ENCODE results near the gene LAMTOR2.
A peak's percentile ranks its signal among the peaks of the same experiment; 100 is the strongest.

Gene LAMTOR2

DNA sequence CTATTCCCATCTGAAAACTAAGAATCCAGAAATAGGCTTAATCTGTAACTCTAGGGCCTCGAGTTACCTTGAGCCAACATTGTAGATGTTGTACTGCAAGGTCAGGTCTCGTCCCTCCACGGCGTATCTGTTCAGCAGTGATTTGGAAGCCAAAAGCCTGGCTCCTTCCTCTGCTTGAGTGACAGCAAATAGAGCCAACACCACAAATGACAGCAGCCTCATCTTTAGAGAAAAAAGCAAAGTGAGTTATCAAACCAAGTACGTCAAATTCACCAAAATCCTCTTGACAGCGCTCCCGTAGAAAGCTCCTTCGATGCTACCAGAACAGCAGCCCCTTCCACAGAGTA is 34.7 kb upstream of the LAMTOR2 start:
- peak overlapping the region; percentile 78 to 80 for H3K4me3 ChIP-seq (replicated peaks in 1 of 2; ENCODE audit: low read depth in 2 of 2, low read length in 2 of 2)
- DNase-seq (ENCODE audit: low read depth in 2 of 2): no peak
- TF ChIP-seq, protein P1, sequence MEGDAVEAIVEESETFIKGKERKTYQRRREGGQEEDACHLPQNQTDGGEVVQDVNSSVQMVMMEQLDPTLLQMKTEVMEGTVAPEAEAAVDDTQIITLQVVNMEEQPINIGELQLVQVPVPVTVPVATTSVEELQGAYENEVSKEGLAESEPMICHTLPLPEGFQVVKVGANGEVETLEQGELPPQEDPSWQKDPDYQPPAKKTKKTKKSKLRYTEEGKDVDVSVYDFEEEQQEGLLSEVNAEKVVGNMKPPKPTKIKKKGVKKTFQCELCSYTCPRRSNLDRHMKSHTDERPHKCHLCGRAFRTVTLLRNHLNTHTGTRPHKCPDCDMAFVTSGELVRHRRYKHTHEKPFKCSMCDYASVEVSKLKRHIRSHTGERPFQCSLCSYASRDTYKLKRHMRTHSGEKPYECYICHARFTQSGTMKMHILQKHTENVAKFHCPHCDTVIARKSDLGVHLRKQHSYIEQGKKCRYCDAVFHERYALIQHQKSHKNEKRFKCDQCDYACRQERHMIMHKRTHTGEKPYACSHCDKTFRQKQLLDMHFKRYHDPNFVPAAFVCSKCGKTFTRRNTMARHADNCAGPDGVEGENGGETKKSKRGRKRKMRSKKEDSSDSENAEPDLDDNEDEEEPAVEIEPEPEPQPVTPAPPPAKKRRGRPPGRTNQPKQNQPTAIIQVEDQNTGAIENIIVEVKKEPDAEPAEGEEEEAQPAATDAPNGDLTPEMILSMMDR (IDR thresholded peaks at IDR 0.05; ENCODE audit: low read depth, low read length): no peak

DNA sequence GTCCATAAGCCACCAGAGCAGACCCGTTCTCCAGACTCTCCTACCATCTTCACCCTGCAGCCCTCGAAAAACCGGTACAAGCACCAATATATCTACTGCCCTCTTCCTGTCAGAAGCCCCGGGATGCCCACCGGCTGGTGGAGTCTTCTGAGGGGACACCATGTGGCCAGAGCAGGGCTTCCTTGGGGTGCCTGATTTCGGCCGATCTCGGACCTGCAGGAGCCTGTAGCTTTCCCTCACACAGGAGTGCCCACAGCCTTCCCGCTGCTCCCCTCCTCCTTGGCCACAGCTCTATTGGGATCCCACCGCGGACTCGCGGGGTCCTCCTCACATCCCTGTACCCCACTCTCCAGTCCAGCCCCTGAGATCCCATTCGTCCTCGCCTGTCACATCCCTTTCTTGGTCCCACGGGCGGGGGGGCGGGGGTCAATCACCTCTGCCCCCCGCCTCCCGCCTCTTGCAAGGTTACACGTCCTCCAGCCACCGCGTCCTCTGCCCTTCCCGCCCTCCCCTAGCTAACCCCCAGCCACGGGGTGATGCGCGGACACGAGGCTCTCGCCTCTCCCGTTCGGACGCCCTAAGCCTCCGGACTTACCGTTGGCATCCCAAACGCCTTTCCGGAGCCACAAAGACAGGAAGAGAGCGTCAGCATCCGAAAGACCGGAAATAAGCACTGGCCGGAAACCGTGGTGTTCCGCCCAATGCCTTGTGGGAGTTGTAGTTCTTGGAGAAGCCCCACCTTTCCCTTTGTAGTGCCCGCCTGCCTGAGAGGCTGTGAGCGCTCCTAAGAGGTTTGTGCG is 34.1 kb upstream of the LAMTOR2 start, which contains the start of gene SSR2:
TSS of gene SSR2 (minus strand) at position 659 of the 800 bp plus-strand sequence. CDS start 784 bp downstream, outside the sequence.
- H3K4me3 ChIP-seq (replicated peaks in 1 of 2; ENCODE audit: low read depth in 2 of 2, low read length in 2 of 2): peak within 1 kb of the TSS; percentile 78 to 80
- TF ChIP-seq, protein P1 (IDR thresholded peaks at IDR 0.05; ENCODE audit: low read depth, low read length): no peak
- DNase-seq (ENCODE audit: low read depth in 2 of 2): peak; percentile 92 to 94

DNA sequence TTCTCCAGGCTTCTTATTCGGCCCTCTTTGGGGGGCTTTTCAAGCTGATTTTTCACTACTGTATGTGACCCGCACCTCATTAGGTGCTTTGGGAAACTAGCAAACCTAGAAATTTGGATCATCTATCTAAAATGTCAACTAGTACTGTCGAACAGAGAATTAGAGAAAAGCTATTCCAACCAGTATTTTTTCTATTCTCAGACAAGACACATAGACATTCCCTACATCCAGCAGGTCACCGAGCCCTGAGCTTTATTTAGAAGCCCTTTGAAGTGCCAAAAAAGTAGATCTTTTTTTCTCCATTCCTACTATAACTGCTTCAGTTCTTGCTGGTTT is 33.5 kb upstream of the LAMTOR2 start:
- H3K4me3 ChIP-seq (replicated peaks in 1 of 2; ENCODE audit: low read depth in 2 of 2, low read length in 2 of 2): peak overlapping the region; percentile 78 to 80
- DNase-seq (ENCODE audit: low read depth in 2 of 2): no peak
- TF ChIP-seq, protein P1 (IDR thresholded peaks at IDR 0.05; ENCODE audit: low read depth, low read length): no peak

DNA sequence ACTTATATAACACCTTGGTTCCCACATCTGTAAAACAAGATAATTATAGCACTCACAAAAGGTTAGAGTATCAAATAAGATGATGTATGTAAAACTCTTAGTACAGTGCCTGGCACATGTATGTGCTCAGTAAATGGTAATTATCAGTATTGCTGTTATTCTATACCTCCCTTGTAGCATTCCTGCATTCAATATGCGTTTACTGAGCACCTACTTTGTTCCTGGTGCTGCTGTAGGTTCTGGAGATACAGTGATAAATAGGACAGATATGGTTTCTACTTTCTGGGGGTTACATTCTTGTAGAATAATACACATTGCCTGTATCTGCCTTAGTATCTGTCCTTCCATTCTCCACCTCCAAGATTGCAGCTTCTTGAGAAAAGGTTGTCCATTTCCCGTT is 32.6 kb upstream of the LAMTOR2 start:
- DNase-seq (ENCODE audit: low read depth in 2 of 2): no peak
- TF ChIP-seq, protein P1 (IDR thresholded peaks at IDR 0.05; ENCODE audit: low read depth, low read length): no peak
- no peak overlapping the region for H3K4me3 ChIP-seq (replicated peaks in 1 of 2; ENCODE audit: low read depth in 2 of 2, low read length in 2 of 2)

DNA sequence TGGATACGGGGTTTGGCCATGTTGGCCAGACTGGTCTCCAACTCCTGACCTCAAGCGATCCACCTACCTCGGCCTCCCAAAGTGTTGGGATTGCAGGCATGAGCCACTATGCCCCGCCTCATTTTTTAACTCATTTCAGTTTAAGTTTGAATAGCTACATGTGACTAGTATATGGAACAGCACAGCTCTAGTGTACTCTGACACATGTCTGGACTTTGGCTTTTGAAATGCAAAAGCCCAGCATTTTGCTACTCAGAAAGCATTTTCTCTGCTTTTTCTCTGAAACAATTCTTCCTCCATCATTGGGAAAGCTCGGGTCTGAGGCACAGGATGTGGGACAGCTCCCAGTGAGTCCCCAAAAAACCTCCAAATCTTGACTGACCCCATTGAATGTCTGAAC is 29.8 kb upstream of the LAMTOR2 start:
- TF ChIP-seq, protein P1 (IDR thresholded peaks at IDR 0.05; ENCODE audit: low read depth, low read length): no peak
- H3K4me3 ChIP-seq (replicated peaks in 1 of 2; ENCODE audit: low read depth in 2 of 2, low read length in 2 of 2): no peak overlapping the region
- no peak for DNase-seq (ENCODE audit: low read depth in 2 of 2)

DNA sequence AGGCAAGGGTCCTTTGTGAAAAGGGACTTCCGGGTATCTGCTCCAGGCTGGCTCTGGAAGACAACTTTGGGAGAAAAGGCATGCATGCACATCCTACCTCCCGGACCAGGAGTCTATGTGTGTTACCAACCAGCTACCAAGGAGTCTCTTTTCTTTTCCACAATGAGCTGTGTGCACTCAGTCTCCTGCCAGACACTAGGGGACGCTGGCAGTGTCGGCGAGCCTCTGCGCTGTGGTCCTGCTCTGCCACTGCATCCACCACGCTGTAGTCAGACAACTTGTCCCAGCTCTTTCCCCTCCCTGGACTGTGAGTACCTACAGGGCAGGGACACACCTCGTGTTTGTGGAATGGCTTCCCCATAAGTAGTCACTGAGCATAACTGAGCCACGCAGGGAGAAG is 28.7 kb upstream of the LAMTOR2 start:
- TF ChIP-seq, protein P1 (IDR thresholded peaks at IDR 0.05; ENCODE audit: low read depth, low read length): peak; percentile 82
- peak; percentile 49 to 50 for DNase-seq (ENCODE audit: low read depth in 2 of 2)

DNA sequence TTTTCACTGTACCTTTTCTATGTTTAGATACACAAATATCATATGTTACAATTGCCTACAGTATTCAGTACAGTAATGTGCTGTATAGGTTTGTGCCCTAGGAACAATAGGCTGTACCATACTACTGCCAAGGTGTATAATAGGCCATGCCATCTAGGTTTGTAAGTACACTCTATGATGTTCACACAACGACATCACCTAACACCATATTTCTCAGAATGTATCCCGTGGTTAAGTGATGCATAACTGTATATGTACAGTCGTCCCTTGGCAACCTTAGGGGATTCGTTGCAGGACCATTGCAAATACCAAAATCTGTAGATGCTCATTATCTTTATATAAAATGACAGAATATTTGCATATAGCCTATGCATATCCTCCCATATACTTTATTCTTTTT is 28.0 kb upstream of the LAMTOR2 start:
- TF ChIP-seq, protein P1 (IDR thresholded peaks at IDR 0.05; ENCODE audit: low read depth, low read length): no peak
- DNase-seq (ENCODE audit: low read depth in 2 of 2): no peak

More for the DNA sequence above, 28.7 kb upstream of the LAMTOR2 start:
- no peak overlapping the region for H3K4me3 ChIP-seq (replicated peaks in 1 of 2; ENCODE audit: low read depth in 2 of 2, low read length in 2 of 2)

More for the DNA sequence above, 28.0 kb upstream of the LAMTOR2 start:
- H3K4me3 ChIP-seq (replicated peaks in 1 of 2; ENCODE audit: low read depth in 2 of 2, low read length in 2 of 2): no peak overlapping the region
